Mesendoderm (in vitro differentiated cells): ENCODE data around the gene ZNF672.

ENCODE experiments used
- DNase-seq: peaks from one replicate; pipeline ENCODE4 v3.0.0; 2013
- H2AK5ac ChIP-seq: 2 replicates; pipeline ENCODE4 v1.6.1; 2013; ENCODE audit warnings: low read length, inconsistent platforms
- H2BK120ac ChIP-seq: 2 replicates; pipeline ENCODE4 v1.6.1; 2013; ENCODE audit warnings: low read depth, mild to moderate bottlenecking, low read length, moderate library complexity, mixed read lengths
- H2BK15ac ChIP-seq: replicated peaks from 2 replicates; pipeline ENCODE4 v1.6.1; 2013; ENCODE audit warnings: low read depth, mild to moderate bottlenecking, moderate library complexity
- H2BK5ac ChIP-seq: 2 replicates; pipeline ENCODE4 v1.6.1; 2013; ENCODE audit warnings: low read length, inconsistent platforms
- H3K18ac ChIP-seq: 2 replicates; pipeline ENCODE4 v1.6.1; 2013; ENCODE audit warnings: mild to moderate bottlenecking, low read length, mixed read lengths
- H3K23ac ChIP-seq: one replicate; pipeline ENCODE4 v1.6.1; 2013; ENCODE audit warnings: low read length
- H3K27ac ChIP-seq: 2 replicates; pipeline ENCODE4 v1.5.1; 2013; ENCODE audit warnings: low read depth, mild to moderate bottlenecking, inconsistent platforms, low read length, moderate library complexity
- H3K27me3 ChIP-seq: 2 replicates; pipeline ENCODE4 v1.6.1; 2013; ENCODE audit warnings: low read length, control low read depth, mild to moderate bottlenecking, inconsistent platforms; ENCODE audit not compliant: insufficient read depth, poor library complexity
- H3K36me3 ChIP-seq: 2 replicates; pipeline ENCODE4 v1.6.1; 2013; ENCODE audit warnings: low read length, inconsistent platforms; ENCODE audit not compliant: control insufficient read depth, insufficient read depth
- H3K4ac ChIP-seq: one replicate; pipeline ENCODE4 v1.6.1; 2013; ENCODE audit warnings: low read depth, mild to moderate bottlenecking, low read length, moderate library complexity
- H3K4me1 ChIP-seq: 2 replicates; pipeline ENCODE4 v1.6.1; 2013; ENCODE audit warnings: low read depth, low read length, inconsistent platforms; ENCODE audit not compliant: control insufficient read depth
- H3K4me2 ChIP-seq: 2 replicates; pipeline ENCODE4 v1.6.1; 2013; ENCODE audit warnings: low read length
- H3K4me3 ChIP-seq: 2 replicates; pipeline ENCODE4 v1.5.1; 2013; ENCODE audit warnings: mild to moderate bottlenecking, low read length
- H3K56ac ChIP-seq: one replicate; pipeline ENCODE4 v1.6.1; 2013; ENCODE audit warnings: low read length
- H3K79me1 ChIP-seq: 2 replicates; pipeline ENCODE4 v1.6.1; 2013; ENCODE audit warnings: low read length, inconsistent platforms
- H3K79me2 ChIP-seq: 2 replicates; pipeline ENCODE4 v1.6.1; 2013; ENCODE audit warnings: mild to moderate bottlenecking, low read length; ENCODE audit not compliant: control insufficient read depth, insufficient read depth
- H3K9ac ChIP-seq: 2 replicates; pipeline ENCODE4 v1.6.1; 2013; ENCODE audit warnings: low read length, inconsistent platforms
- H4K5ac ChIP-seq: one replicate; pipeline ENCODE4 v1.6.1; 2013; ENCODE audit warnings: low read length
- H4K8ac ChIP-seq: one replicate; pipeline ENCODE4 v1.6.1; 2013; ENCODE audit warnings: low read depth, mild to moderate bottlenecking, control low read depth, low read length, moderate library complexity
- WGBS: extraction: QIAGEN DNeasy Blood & Tissue Kit; methylation state at CpG from one replicate; pipeline ENCODE4 v1.1.7; 2013; ENCODE audit warnings: low lambda C conversion rate, missing lambda C conversion rate; ENCODE audit not compliant: insufficient coverage; ENCODE audit errors: extremely low coverage; 5-methylcytosine and 5-hydroxymethylcytosine counted together

ZNF672 gene

DNA sequence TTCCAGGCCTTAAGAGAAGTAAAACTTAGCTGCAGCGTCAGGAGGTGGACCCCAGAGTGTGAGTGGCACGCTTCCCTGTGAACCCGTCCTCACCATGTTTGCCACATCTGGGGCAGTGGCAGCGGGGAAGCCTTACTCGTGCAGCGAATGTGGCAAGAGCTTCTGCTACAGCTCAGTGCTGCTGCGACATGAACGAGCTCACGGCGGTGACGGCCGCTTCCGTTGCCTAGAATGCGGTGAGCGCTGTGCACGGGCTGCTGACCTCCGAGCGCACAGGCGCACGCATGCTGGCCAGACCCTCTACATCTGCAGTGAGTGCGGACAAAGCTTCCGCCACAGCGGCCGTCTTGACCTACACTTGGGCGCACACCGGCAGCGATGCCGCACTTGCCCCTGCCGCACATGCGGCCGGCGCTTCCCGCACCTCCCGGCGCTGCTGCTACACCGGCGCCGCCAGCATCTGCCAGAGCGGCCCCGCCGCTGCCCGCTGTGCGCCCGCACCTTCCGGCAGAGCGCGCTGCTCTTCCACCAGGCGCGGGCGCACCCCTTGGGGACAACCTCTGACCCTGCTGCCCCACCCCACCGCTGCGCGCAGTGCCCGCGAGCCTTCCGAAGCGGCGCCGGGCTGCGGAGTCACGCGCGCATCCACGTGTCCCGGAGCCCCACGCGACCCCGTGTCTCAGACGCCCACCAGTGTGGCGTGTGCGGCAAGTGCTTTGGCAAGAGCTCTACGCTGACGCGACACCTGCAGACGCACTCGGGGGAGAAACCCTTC, 9.3 kb downstream of the ZNF672 start:
- H3K79me1 ChIP-seq: no peaks in the 10 kb centered on the region
- no peak overlapping the region for H2BK120ac ChIP-seq
- no peak overlapping the region for H4K5ac ChIP-seq
- H3K4me3 ChIP-seq: no peak overlapping the region
- H3K23ac ChIP-seq: no peak overlapping the region
- H3K18ac ChIP-seq: no peak overlapping the region
- no peak overlapping the region for H2BK15ac ChIP-seq
- no peaks in the 10 kb centered on the region for H3K36me3 ChIP-seq
- no peak overlapping the region for H3K4me2 ChIP-seq
- H3K9ac ChIP-seq: no peak overlapping the region
- H3K56ac ChIP-seq: no peak overlapping the region
- no peak overlapping the region for H4K8ac ChIP-seq
- no peaks in the 10 kb centered on the region for H3K4me1 ChIP-seq
- no peaks in the 10 kb centered on the region for H3K27me3 ChIP-seq
- no peak for DNase-seq
- no CpG with 5 or more reads among the region's 76 CpGs for WGBS
- H2BK5ac ChIP-seq: no peak overlapping the region
- H3K27ac ChIP-seq: no peak overlapping the region
- H3K79me2 ChIP-seq: no peaks in the 10 kb centered on the region
- H2AK5ac ChIP-seq: no peak overlapping the region
- no peak overlapping the region for H3K4ac ChIP-seq

GRCh38 chr1:248847956-248848561, 10.0 kb downstream of the ZNF672 start:
- Histone ChIP-seq H3K9ac (no peak overlapping the region), H3K79me2 (no peaks in the 10 kb centered on the region), H2BK120ac (no peak overlapping the region), H2BK5ac (no peak overlapping the region), H4K5ac (no peak overlapping the region), H3K27ac (no peak overlapping the region), H3K36me3 (no peaks in the 10 kb centered on the region), H2BK15ac (no peak overlapping the region), H3K4me1 (no peaks in the 10 kb centered on the region), H3K4ac (no peak overlapping the region), H3K23ac (no peak overlapping the region), H3K18ac (no peak overlapping the region), H4K8ac (no peak overlapping the region), H3K4me3 (no peak overlapping the region), H3K79me1 (no peaks in the 10 kb centered on the region), H2AK5ac (no peak overlapping the region), H3K27me3 (no peaks in the 10 kb centered on the region), H3K4me2 (no peak overlapping the region), H3K56ac (no peak overlapping the region)
- no peak for DNase-seq
- no CpG with 5 or more reads among the region's 72 CpGs for WGBS

DNA sequence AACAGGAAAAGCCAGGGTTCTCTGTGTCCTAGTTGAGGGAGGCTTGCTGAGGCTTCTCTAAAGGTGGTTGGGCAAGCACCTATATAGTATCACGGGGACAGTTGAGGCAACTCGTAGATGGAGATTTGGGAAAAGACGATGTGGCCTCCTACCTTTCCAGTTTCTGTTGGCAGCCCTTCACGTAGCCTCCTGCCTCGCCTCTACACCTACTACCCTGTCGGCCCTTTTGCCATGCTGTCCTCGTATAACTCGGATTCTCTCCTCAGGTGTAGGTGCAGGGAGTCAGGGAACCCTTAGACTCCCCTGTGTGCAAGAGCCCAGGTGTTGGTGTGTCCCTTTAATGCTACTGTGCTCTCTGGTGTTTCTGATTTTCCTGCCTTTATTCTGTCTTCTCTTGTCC, 10.6 kb downstream of the ZNF672 start:
- H3K27ac ChIP-seq: no peak overlapping the region
- no peak overlapping the region for H2BK120ac ChIP-seq
- no peak overlapping the region for H2BK15ac ChIP-seq
- no peak overlapping the region for H2AK5ac ChIP-seq
- no peak overlapping the region for H2BK5ac ChIP-seq
- no peak overlapping the region for H4K5ac ChIP-seq
- no peaks in the 10 kb centered on the region for H3K27me3 ChIP-seq
- no CpG with 5 or more reads among the region's 8 CpGs for WGBS
- H3K56ac ChIP-seq: no peak overlapping the region
- H3K4me2 ChIP-seq: no peak overlapping the region
- no peak overlapping the region for H4K8ac ChIP-seq
- no peak overlapping the region for H3K4ac ChIP-seq
- H3K79me1 ChIP-seq: no peaks in the 10 kb centered on the region
- no peak for DNase-seq
- H3K18ac ChIP-seq: no peak overlapping the region
- no peak overlapping the region for H3K4me3 ChIP-seq
- no peak overlapping the region for H3K9ac ChIP-seq
- H3K36me3 ChIP-seq: no peaks in the 10 kb centered on the region
- H3K79me2 ChIP-seq: no peaks in the 10 kb centered on the region
- no peak overlapping the region for H3K23ac ChIP-seq
- no peaks in the 10 kb centered on the region for H3K4me1 ChIP-seq

DNA sequence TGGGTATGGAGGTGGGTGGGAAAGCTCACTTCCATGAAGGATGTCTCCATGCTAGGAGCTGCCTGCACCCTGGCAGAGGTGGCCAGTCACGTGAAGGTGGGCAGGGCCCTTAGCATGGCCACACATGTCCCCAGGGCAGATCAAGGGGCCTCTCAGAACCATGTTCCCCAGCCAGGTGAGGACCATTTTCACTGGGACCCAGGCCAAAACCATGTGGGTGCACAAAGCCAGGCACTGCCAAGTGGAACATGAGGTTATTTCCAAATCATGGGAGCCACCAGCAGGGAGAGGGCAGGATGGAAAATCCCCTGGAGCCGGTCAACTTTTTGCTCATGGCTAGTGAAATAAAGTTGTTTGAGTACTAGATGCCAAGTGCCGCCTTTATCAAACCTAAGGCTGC, 11.1 kb downstream of the ZNF672 start:
- Histone ChIP-seq H3K9ac (no peak overlapping the region), H3K23ac (no peak overlapping the region), H2BK15ac (no peak overlapping the region), H2BK120ac (no peak overlapping the region), H3K4me1 (no peaks in the 10 kb centered on the region), H3K27ac (no peak overlapping the region), H4K5ac (no peak overlapping the region), H3K79me2 (no peaks in the 10 kb centered on the region), H3K4ac (no peak overlapping the region), H3K18ac (no peak overlapping the region), H3K4me2 (no peak overlapping the region), H3K79me1 (no peaks in the 10 kb centered on the region), H3K27me3 (no peaks in the 10 kb centered on the region), H3K36me3 (no peaks in the 10 kb centered on the region), H3K4me3 (no peak overlapping the region), H4K8ac (no peak overlapping the region), H2AK5ac (no peak overlapping the region), H2BK5ac (no peak overlapping the region), H3K56ac (no peak overlapping the region)
- DNase-seq: no peak
- WGBS: no CpG with 5 or more reads among the region's 3 CpGs

GRCh38 chr1:248849637-248850036, 11.6 kb downstream of the ZNF672 start:
- no peak overlapping the region for H2BK5ac ChIP-seq
- no peak overlapping the region for H2BK120ac ChIP-seq
- H3K23ac ChIP-seq: no peak overlapping the region
- no peak overlapping the region for H4K8ac ChIP-seq
- no peaks in the 10 kb centered on the region for H3K4me1 ChIP-seq
- no peak overlapping the region for H3K9ac ChIP-seq
- H3K4ac ChIP-seq: no peak overlapping the region
- H3K56ac ChIP-seq: no peak overlapping the region
- no peak for DNase-seq
- no peaks in the 10 kb centered on the region for H3K36me3 ChIP-seq
- no peak overlapping the region for H3K18ac ChIP-seq
- H3K79me1 ChIP-seq: no peaks in the 10 kb centered on the region
- no peaks in the 10 kb centered on the region for H3K27me3 ChIP-seq
- no peak overlapping the region for H2AK5ac ChIP-seq
- no peak overlapping the region for H2BK15ac ChIP-seq
- H3K4me2 ChIP-seq: no peak overlapping the region
- no peak overlapping the region for H4K5ac ChIP-seq
- H3K4me3 ChIP-seq: no peak overlapping the region
- WGBS: no CpG with 5 or more reads among the region's 3 CpGs
- H3K27ac ChIP-seq: no peak overlapping the region
- no peaks in the 10 kb centered on the region for H3K79me2 ChIP-seq
